Endothelial cell of umbilical vein (primary cell): ENCODE measurements around the gene TRIM42. TPM values are rescaled to one million over a fixed set of nuclear protein-coding genes. Genes with fewer than 3 reads are reported as not detected.

Source experiments
- BruUV-seq: library from RNA; stranded (reverse); fragments of 400-500 nt; replicated peaks from 2 replicates; lab custom pipeline; 2021; lab: Mats Ljungman, UMichigan
- CTCF ChIA-PET: fragments of 300-600, 350-600 bp; sonication (Branson Sonifier 250); formaldehyde crosslinking; loops from one replicate; lab custom pipeline; 2021; ENCODE audit warnings: antibody characterized with exemption, inconsistent platforms; lab: Charles Lee
- POLR2A ChIA-PET: fragments of 300-600, 350-600 bp; sonication (Branson Sonifier 250); formaldehyde crosslinking; loops from one replicate; lab custom pipeline; 2021; ENCODE audit warnings: antibody characterized with exemption, inconsistent platforms; lab: Charles Lee
- DNase-seq: peaks from one replicate; pipeline ENCODE4 v3.0.0-alpha.2; 2011; ENCODE audit warnings: low read depth, low spot score
- FAIRE-seq: peaks from 2 replicates; lab custom pipeline; 2011; peaks lifted over from hg19 to GRCh38; lab: Jason Lieb, UNC
- H2AFZ ChIP-seq: 2 replicates; pipeline ENCODE4 v1.6.0; 2012; ENCODE audit warnings: low read depth, low read length, control low read depth, inconsistent platforms
- H3K27ac ChIP-seq: 2 replicates; pipeline ENCODE4 v1.5.1; 2011; ENCODE audit warnings: low read depth, mild to moderate bottlenecking, control low read depth, low read length, moderate library complexity; ENCODE audit not compliant: insufficient read depth
- H3K27me3 ChIP-seq, 2 experiments: 2 replicates each; pipeline versions ENCODE4 v1.6.0 to v1.6.1; 2011; ENCODE audit warnings: low read length in 2 of 2, mixed read lengths in 1 of 2; ENCODE audit not compliant: control insufficient read depth in 2 of 2, insufficient read depth in 2 of 2
- H3K36me3 ChIP-seq, 2 experiments: 2 replicates in 1 of 2; 3 replicates in 1 of 2; pipeline ENCODE4 v1.5.1; 2011; ENCODE audit warnings: low read length in 2 of 2, mild to moderate bottlenecking in 1 of 2, moderate library complexity in 1 of 2; ENCODE audit not compliant: control insufficient read depth in 2 of 2, insufficient read depth in 2 of 2; ENCODE audit errors: extremely low read depth in 1 of 2
- H3K4me1 ChIP-seq: 3 replicates; pipeline ENCODE4 v1.5.1; 2011; ENCODE audit warnings: mild to moderate bottlenecking, low read length; ENCODE audit not compliant: control insufficient read depth, insufficient read depth; ENCODE audit errors: extremely low read depth
- H3K4me2 ChIP-seq: 2 replicates; pipeline ENCODE4 v1.6.1; 2011; ENCODE audit warnings: low read length, control low read depth, mixed read lengths; ENCODE audit not compliant: insufficient read depth
- H3K4me3 ChIP-seq, 3 experiments: fragments of 200-600 bp in 1 of 3; sonication (generic), shearing (Covaris generic) in 1 of 3; replicated peaks in 1 of 3; 2 replicates each; pipeline ENCODE4 v1.5.1; 2011 to 2016; ENCODE audit warnings: control low read depth in 3 of 3, low read length in 3 of 3, mild to moderate bottlenecking in 2 of 3, inconsistent platforms in 1 of 3, low read depth in 1 of 3, moderate library complexity in 1 of 3; ENCODE audit not compliant: insufficient read depth in 1 of 3
- H3K79me2 ChIP-seq: 2 replicates; pipeline ENCODE4 v1.6.0; 2012; ENCODE audit warnings: low read length, inconsistent platforms; ENCODE audit not compliant: control insufficient read depth, insufficient read depth
- H3K9ac ChIP-seq: replicated peaks from 2 replicates; pipeline ENCODE3; 2011; ENCODE audit warnings: low read length, control low read depth; ENCODE audit not compliant: insufficient read depth; ENCODE audit errors: extremely low read depth
- H3K9me1 ChIP-seq: replicated peaks from 3 replicates; pipeline ENCODE4 v1.6.0; 2011; ENCODE audit warnings: mild to moderate bottlenecking, low read length; ENCODE audit not compliant: control insufficient read depth, insufficient read depth; ENCODE audit errors: extremely low read depth
- H3K9me3 ChIP-seq: replicated peaks from 2 replicates; pipeline ENCODE4 v1.5.1; 2012; ENCODE audit warnings: low read length, inconsistent platforms; ENCODE audit not compliant: control insufficient read depth, insufficient read depth
- H4K20me1 ChIP-seq: replicated peaks from 2 replicates; pipeline ENCODE3; 2011; ENCODE audit warnings: mild to moderate bottlenecking, low read length; ENCODE audit not compliant: control insufficient read depth, insufficient read depth; ENCODE audit errors: extremely low read depth
- CTCF ChIP-seq, 2 donors: IDR thresholded peaks; 1 replicate in 1 of 2; 2 replicates in 1 of 2; pipeline ENCODE4 v1.5.1; 2011; ENCODE audit warnings: low read length in 2 of 2, mild to moderate bottlenecking in 2 of 2, moderate library complexity in 2 of 2, control low read depth in 1 of 2, inconsistent platforms in 1 of 2, low read depth in 1 of 2; ENCODE audit not compliant: insufficient read depth in 1 of 2; ENCODE audit errors: extremely low read depth in 1 of 2
- EZH2 ChIP-seq: IDR thresholded peaks from 2 replicates; pipeline ENCODE4 v1.6.1; 2012; ENCODE audit warnings: borderline replicate concordance, low read depth, mild to moderate bottlenecking, moderate library complexity, low read length, inconsistent platforms; ENCODE audit not compliant: severe bottlenecking
- FOS ChIP-seq: IDR thresholded peaks from 2 replicates; pipeline ENCODE4 v1.6.1; 2011; ENCODE audit warnings: mild to moderate bottlenecking, low read length, moderate library complexity, borderline replicate concordance; ENCODE audit not compliant: insufficient read depth
- GATA2 ChIP-seq: IDR thresholded peaks from 2 replicates; pipeline ENCODE4 v1.7.0; 2011; ENCODE audit warnings: low read depth, mild to moderate bottlenecking, moderate library complexity, mixed read lengths, low read length; ENCODE audit not compliant: insufficient read length, insufficient read depth
- JUN ChIP-seq: IDR thresholded peaks from 2 replicates; pipeline ENCODE4 v1.6.1; 2011; ENCODE audit warnings: borderline replicate concordance, low read depth; ENCODE audit not compliant: insufficient read length, insufficient read depth
- MAX ChIP-seq: IDR thresholded peaks from 2 replicates; pipeline ENCODE4 v1.6.1; 2011; ENCODE audit not compliant: insufficient read depth, insufficient read length
- MYC ChIP-seq: IDR thresholded peaks from one replicate; pipeline ENCODE4 v1.6.1; 2011; ENCODE audit warnings: mild to moderate bottlenecking, low read depth, low read length
- POLR2A ChIP-seq: IDR thresholded peaks from 2 replicates; pipeline ENCODE4 v1.6.1; 2012; ENCODE audit warnings: low read depth, mild to moderate bottlenecking, control low read depth, low read length
- POLR2AphosphoS5 ChIP-seq: IDR thresholded peaks from 2 replicates; pipeline ENCODE4 v1.6.1; 2012; ENCODE audit warnings: low read depth, mild to moderate bottlenecking, control low read depth, low read length, moderate library complexity; ENCODE audit not compliant: insufficient read depth
- dilution Hi-C: fragments of 300-500 bp; cut with MboI; formaldehyde crosslinking; loops from one replicate; pipeline ENCODE4 v1.15.0; 2019; ENCODE audit warnings: low sequenced_read_pairs; ENCODE audit not compliant: extremely low pct_ligation_motif_present
- intact Hi-C: fragments of 100-400 bp; cut with micrococcal nuclease; formaldehyde crosslinking; loops from one replicate; pipeline ENCODE4 v1.10.0; 2022
- polyA plus RNA-seq, 4 experiments: library from polyadenylated mRNA; depleted of rRNA in 3 of 4; stranded (reverse) in 3 of 4; unstranded in 1 of 4; fragments of >200 nt; gene quantifications; 2 replicates each; pipeline versions ENCODE4 v1.2.1 to v1.2.3, GENCODE V29; 2011 to 2012; ENCODE audit warnings: missing spikeins in 1 of 4
- total RNA-seq: library from RNA; stranded (reverse); gene quantifications from 2 replicates; pipeline ENCODE4 v1.2.3, GENCODE V29; 2021

TRIM42 gene
- total and polyA plus RNA-seq, 2 donors (not counting 3 experiments of a cell fraction or from before 2014, with no cell fraction given), result not detected

- Histone ChIP-seq H3K9ac (no peak overlapping the region), H3K27ac (no peak overlapping the region), H3K27me3 (no peaks in the 10 kb centered on the region), H2AFZ (no peak overlapping the region), H3K79me2 (no peaks in the 10 kb centered on the region), H3K4me2 (no peak overlapping the region), H3K36me3 (no peaks in the 10 kb centered on the region), H4K20me1 (no peaks in the 10 kb centered on the region), H3K4me1 (no peaks in the 10 kb centered on the region), H3K4me3 (no peak overlapping the region), H3K9me3 (no peaks in the 10 kb centered on the region), H3K9me1 (no peaks in the 10 kb centered on the region)
- DNase-seq (no peak), FAIRE-seq (no peak)
- CTCF ChIA-PET, result no interaction called here
- intact Hi-C loops, result no loop called here
- no TSS peak for BruUV-seq
- POLR2A ChIA-PET, result no interaction called here
- dilution Hi-C loops, result no loop called here
- TF ChIP-seq FOS, result no peak
- TF ChIP-seq POLR2AphosphoS5, result no peak
- TF ChIP-seq CTCF (IDR thresholded peaks at IDR 0.05; ENCODE audit: extremely low read depth in 1 of 2, insufficient read depth in 1 of 2, low read depth in 1 of 2, low read length in 2 of 2), result no peak
- no peak for TF ChIP-seq GATA2
- no peak for TF ChIP-seq MYC
- TF ChIP-seq MAX, result no peak
- TF ChIP-seq EZH2, result no peak
- no peak for TF ChIP-seq POLR2A
- no peak for TF ChIP-seq JUN
These were observed 28.5 kb downstream of the TRIM42 start for GRCh38 chr3:140706360-140706759.
